Thyroid gland (tissue), 4 donors: ENCODE measurements around the gene CDC42SE2.

ENCODE experiments used
- CTCF ChIP-seq, 6 experiments: fragments of 200-600 bp in 3 of 6; fragments of 450-650 bp in 3 of 6; sonication (generic) in 3 of 6; IDR thresholded peaks; one replicate each; pipeline ENCODE4 v1.5.1; 2016 to 2019; ENCODE audit warnings: antibody characterized with exemption in 6 of 6, mild to moderate bottlenecking in 2 of 6, inconsistent platforms in 1 of 6, moderate library complexity in 1 of 6
- POLR2A ChIP-seq, 2 donors: fragments of 450-650 bp; IDR thresholded peaks; one replicate each; pipeline ENCODE4 v1.6.1; 2017; ENCODE audit warnings: antibody characterized with exemption in 2 of 2, mild to moderate bottlenecking in 2 of 2, moderate library complexity in 1 of 2

DNA sequence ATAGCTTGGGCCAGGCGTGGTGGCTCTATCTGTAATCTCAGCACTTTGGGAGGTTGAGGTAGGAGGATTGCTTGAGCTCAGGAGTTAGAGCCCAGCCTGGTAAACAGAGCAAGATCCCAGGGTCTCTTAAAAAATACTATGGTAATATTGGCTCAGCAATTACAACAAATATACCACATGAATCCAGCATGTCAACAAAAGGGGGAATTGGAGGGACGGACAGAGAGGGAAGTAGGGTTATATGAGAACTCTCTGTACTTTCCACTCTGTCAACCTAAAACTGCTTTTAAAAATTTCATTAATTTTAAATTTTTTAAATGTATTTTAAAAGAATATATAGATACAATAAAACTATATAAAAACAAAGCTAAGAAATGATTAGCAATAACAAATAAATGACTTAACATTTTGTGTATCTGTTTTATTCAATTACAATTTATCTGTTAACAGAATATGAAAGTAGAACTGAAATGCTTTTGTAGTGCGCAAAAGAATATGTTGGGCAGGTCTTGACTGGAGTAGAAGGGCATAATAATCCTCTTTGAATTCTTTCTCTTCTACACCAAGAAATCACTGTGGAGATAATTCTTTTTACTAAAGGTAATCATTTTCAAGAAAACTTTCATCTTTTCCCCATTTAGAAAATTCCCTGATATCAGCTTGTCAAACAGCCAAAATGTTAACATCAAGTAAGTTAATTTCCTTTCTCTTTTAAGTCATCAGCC lies 12.9 kb upstream of the CDC42SE2 start:
- TF ChIP-seq POLR2A (IDR thresholded peaks at IDR 0.05): no peak
- TF ChIP-seq CTCF (IDR thresholded peaks at IDR 0.05): no peak
